ENCODE results near the gene PLCD4. TPM values are rescaled to one million over a fixed set of nuclear protein-coding genes. Genes with fewer than 3 reads are reported as not detected.

Gene PLCD4
- total RNA-seq, 1 donor from 2014 or later, result 24.7 TPM

DNA sequence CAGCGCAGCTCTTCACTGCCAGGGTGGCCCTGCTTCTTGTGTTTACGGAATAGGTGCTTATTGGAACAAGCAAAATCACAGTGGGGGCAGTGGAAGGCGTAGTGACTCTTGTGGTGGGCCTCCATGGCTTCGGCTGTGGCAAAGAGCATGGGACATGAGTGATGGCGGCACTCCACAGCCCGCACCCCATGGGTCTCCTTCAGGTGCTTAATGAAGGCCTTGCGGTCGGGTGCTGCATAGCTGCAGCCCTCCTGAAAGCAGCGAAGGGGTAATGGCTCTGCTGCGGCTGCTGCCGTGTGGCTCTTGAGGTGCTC lies 41.0 kb downstream of the PLCD4 start:
- Mint-ChIP-seq H3K27me3 (ENCODE audit: unreplicated experiment) (no peaks in the 10 kb centered on the region), H3K27ac (ENCODE audit: unreplicated experiment) (no peak overlapping the region), H3K9me3 (ENCODE audit: unreplicated experiment) (no peaks in the 10 kb centered on the region), H3K4me3 (ENCODE audit: unreplicated experiment) (no peak overlapping the region), H3K36me3 (ENCODE audit: unreplicated experiment) (peaks cover 36% of the 10 kb centered on the region), H3K4me1 (ENCODE audit: unreplicated experiment) (no peaks in the 10 kb centered on the region)
- TF ChIP-seq, protein P1, sequence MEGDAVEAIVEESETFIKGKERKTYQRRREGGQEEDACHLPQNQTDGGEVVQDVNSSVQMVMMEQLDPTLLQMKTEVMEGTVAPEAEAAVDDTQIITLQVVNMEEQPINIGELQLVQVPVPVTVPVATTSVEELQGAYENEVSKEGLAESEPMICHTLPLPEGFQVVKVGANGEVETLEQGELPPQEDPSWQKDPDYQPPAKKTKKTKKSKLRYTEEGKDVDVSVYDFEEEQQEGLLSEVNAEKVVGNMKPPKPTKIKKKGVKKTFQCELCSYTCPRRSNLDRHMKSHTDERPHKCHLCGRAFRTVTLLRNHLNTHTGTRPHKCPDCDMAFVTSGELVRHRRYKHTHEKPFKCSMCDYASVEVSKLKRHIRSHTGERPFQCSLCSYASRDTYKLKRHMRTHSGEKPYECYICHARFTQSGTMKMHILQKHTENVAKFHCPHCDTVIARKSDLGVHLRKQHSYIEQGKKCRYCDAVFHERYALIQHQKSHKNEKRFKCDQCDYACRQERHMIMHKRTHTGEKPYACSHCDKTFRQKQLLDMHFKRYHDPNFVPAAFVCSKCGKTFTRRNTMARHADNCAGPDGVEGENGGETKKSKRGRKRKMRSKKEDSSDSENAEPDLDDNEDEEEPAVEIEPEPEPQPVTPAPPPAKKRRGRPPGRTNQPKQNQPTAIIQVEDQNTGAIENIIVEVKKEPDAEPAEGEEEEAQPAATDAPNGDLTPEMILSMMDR (IDR thresholded peaks at IDR 0.05), result no peak
- DNase-seq (ENCODE audit: extremely low spot score, unreplicated experiment), result no peak

DNA sequence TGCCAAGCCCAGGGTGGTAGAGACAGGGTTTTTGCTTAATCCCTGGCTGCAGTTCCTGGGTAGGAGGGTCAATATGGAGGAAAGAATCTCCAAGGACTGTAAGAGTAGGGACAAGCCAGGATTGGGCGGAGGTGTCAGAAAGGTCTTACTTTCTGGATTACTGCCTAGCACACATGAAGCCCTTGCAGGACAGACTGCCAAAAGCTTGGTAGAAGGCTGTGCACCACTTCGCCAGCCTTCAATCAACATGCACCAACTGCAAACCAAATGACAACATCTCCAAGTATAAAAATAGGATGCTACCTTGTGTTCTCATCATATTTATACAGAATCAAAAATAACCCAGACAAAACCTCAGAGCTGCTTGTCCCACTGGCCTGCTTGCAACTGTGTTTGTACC lies 48.1 kb downstream of the PLCD4 start:
- Mint-ChIP-seq H3K4me3 (ENCODE audit: unreplicated experiment) (no peak overlapping the region), H3K9me3 (ENCODE audit: unreplicated experiment) (no peaks in the 10 kb centered on the region), H3K27me3 (ENCODE audit: unreplicated experiment) (no peaks in the 10 kb centered on the region), H3K36me3 (ENCODE audit: unreplicated experiment) (peaks cover 19% of the 10 kb centered on the region), H3K27ac (ENCODE audit: unreplicated experiment) (no peak overlapping the region), H3K4me1 (ENCODE audit: unreplicated experiment) (peaks cover 24% of the 10 kb centered on the region)
- DNase-seq (ENCODE audit: extremely low spot score, unreplicated experiment), result no peak
- TF ChIP-seq, protein P1 (IDR thresholded peaks at IDR 0.05), result no peak

DNA sequence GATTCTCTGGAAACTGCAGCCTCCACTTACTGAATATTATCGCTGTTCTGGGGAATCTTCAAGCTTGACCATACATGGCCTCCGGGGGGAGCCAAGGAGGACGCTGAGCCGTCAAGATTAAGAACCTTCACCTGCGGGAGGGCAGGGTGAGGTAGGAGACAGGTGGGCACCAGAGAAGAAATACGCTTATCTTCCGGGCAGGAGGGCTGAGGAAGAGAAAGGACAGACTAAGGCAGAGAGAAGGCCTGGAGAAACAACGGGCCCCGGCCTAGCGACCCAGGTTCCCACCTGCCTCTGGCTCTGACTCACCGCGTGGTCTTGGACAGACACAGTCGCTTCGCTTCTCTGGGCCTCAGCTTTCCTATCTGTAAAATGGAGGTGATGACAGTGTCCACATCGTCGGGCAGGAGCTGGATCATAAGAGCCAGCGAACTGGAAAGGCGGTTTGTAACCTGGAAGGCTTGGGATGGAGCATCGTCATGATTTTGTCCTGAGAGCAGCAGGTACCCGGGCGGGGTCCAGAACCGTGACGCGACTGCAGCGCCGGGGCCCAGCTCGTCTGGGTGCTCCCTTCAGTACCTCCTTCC lies 51.1 kb downstream of the PLCD4 start:
- H3K4me3 Mint-ChIP-seq (ENCODE audit: unreplicated experiment), result peak overlapping the region; percentile 98
- H3K36me3 Mint-ChIP-seq (ENCODE audit: unreplicated experiment), result peaks cover 24% of the 10 kb centered on the region
- TF ChIP-seq, protein P1 (IDR thresholded peaks at IDR 0.05), result peak; percentile 53
- DNase-seq (ENCODE audit: extremely low spot score, unreplicated experiment), result no peak
- H3K27me3 Mint-ChIP-seq (ENCODE audit: unreplicated experiment), result no peaks in the 10 kb centered on the region
- peak overlapping the region; percentile 83 for H3K27ac Mint-ChIP-seq (ENCODE audit: unreplicated experiment)
- no peaks in the 10 kb centered on the region for H3K9me3 Mint-ChIP-seq (ENCODE audit: unreplicated experiment)
- H3K4me1 Mint-ChIP-seq (ENCODE audit: unreplicated experiment), result peaks cover 24% of the 10 kb centered on the region

DNA sequence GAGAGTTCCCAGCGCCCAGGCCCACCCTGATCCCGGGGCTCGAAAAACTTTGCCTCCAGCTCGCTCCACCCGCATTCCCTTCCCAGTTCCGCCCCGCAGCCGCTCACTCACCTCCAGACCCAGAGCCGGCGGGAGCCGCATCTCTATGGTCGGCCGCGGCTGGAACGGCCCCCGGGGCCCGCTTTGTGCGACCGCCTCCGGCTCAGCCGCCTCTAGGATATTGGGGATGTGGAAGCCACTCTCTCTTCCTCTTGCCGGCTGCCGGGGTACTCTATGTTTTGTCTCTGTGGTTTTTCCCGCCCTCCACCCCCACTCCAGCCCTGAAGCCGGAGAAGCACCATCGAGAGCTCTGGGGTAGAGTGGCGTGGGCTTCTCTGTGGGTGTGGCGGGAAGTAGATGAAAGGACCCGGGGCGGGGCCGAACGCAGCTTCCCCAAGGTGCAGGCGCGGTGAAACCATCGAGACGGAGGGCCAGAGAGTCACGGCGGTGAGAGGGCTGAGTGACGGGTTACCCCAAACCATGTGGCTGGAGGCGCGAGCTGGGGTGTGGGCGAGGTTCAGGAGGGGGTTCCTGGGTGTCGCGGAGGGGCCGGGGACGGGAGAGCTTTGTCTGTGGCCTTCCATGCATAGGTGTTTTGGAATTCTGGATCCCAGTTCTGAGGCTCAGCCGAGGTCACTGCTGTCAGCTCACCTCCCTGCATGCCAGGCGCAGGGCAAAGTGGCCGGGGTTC lies 51.7 kb downstream of the PLCD4 start, which contains the start of the genes BCS1L and ZNF142:
BCS1L (plus strand) TSS at position 426 of the 730 bp plus-strand sequence. CDS start 1,305 bp downstream, outside the sequence.
ZNF142 (minus strand) TSS at position 366 of the 730 bp plus-strand sequence. CDS start 3,194 bp downstream, outside the sequence.
- H3K36me3 Mint-ChIP-seq (ENCODE audit: unreplicated experiment), result peaks cover 28% of the 10 kb centered on the region
- peaks cover 24% of the 10 kb centered on the region for H3K4me1 Mint-ChIP-seq (ENCODE audit: unreplicated experiment)
- H3K27me3 Mint-ChIP-seq (ENCODE audit: unreplicated experiment), result no peaks in the 10 kb centered on the region
- DNase-seq (ENCODE audit: extremely low spot score, unreplicated experiment), result peak; percentile 89
- peak within 1 kb of the TSS; percentile 98 for H3K4me3 Mint-ChIP-seq (ENCODE audit: unreplicated experiment)
- peak within 1 kb of the TSS; percentile 83 for H3K27ac Mint-ChIP-seq (ENCODE audit: unreplicated experiment)
- TF ChIP-seq, protein P1 (IDR thresholded peaks at IDR 0.05), result no peak
- H3K9me3 Mint-ChIP-seq (ENCODE audit: unreplicated experiment), result no peaks in the 10 kb centered on the region

DNA sequence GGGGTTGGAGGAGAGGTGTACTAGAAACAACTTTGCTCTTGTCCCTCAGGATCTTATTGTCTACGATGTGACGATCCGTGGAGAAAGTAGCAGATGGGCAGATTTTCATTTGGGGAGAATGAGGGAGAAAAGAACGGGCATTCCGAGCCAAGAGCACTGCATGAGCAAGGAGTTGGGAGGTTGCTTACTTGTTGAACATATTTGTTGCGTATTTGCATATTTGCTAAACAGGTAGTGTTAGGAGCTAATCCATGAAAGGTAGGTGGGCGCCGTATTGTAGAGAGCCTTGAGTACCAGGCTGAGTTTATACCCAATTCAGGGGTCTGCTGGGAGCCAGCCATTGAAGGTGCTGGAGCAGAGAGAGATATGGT lies 52.3 kb downstream of the PLCD4 start:
- Mint-ChIP-seq H3K9me3 (ENCODE audit: unreplicated experiment) (no peaks in the 10 kb centered on the region), H3K36me3 (ENCODE audit: unreplicated experiment) (peaks cover 32% of the 10 kb centered on the region), H3K27ac (ENCODE audit: unreplicated experiment) (peak overlapping the region; percentile 83), H3K4me1 (ENCODE audit: unreplicated experiment) (peaks cover 24% of the 10 kb centered on the region), H3K4me3 (ENCODE audit: unreplicated experiment) (peak overlapping the region; percentile 98), H3K27me3 (ENCODE audit: unreplicated experiment) (no peaks in the 10 kb centered on the region)
- TF ChIP-seq, protein P1 (IDR thresholded peaks at IDR 0.05), result no peak
- DNase-seq (ENCODE audit: extremely low spot score, unreplicated experiment), result no peak

Measured in osteocyte (in vitro differentiated cells).